Suppressor macrophage treated with lipopolysaccharide for 1 hour (primary cell): ENCODE data around the gene DEPDC4.
"Not testable (repeated sequence)": the region's sequence is repeated elsewhere in the genome, so short reads cannot be mapped to it uniquely, and the experiment has no call there.

Source experiments
- DNase-seq, 3 donors: peaks; one replicate each; pipeline ENCODE4 v3.0.0-alpha.2; 2020 to 2022

DEPDC4 gene

GRCh38 chr12:100263131-100263530, 3.7 kb downstream of the DEPDC4 start:
- DNase-seq: no peak

GRCh38 chr12:100258127-100258526, 8.8 kb downstream of the DEPDC4 start:
- no peak for DNase-seq

GRCh38 chr12:100254876-100255275, 12.0 kb downstream of the DEPDC4 start:
- DNase-seq: no peak

- no peak for DNase-seq
Measured at GRCh38 chr12:100253437-100253836, 13.4 kb downstream of the DEPDC4 start.

- no peak for DNase-seq
Measured at GRCh38 chr12:100251917-100252316, 15.0 kb downstream of the DEPDC4 start.

- DNase-seq: peak; percentile 15 to 31 (median 24)
Measured at GRCh38 chr12:100249941-100250340, 16.9 kb downstream of the DEPDC4 start.

GRCh38 chr12:100248886-100249285, 18.0 kb downstream of the DEPDC4 start:
- DNase-seq: no peak

GRCh38 chr12:100247765-100248164, 19.1 kb downstream of the DEPDC4 start:
- no peak for DNase-seq

- no peak for DNase-seq
Measured at GRCh38 chr12:100243137-100243536, 23.7 kb downstream of the DEPDC4 start.

GRCh38 chr12:100239589-100239988, 27.3 kb downstream of the DEPDC4 start:
- no peak for DNase-seq

GRCh38 chr12:100238801-100239200, 28.1 kb downstream of the DEPDC4 start:
- no peak for DNase-seq

GRCh38 chr12:100234591-100235304, 32.1 kb downstream of the DEPDC4 start:
- DNase-seq: peak; percentile 53 to 71 (median 66)

- DNase-seq: no peak
Measured at GRCh38 chr12:100234166-100234565, 32.7 kb downstream of the DEPDC4 start.

- DNase-seq: not testable (repeated sequence)
Measured at GRCh38 chr12:100231873-100232272, 35.0 kb downstream of the DEPDC4 start.

GRCh38 chr12:100229876-100230275, 37.0 kb downstream of the DEPDC4 start:
- DNase-seq: peak; percentile 18 to 46 (median 32)

- DNase-seq: no peak
Measured at GRCh38 chr12:100229036-100229635, 37.7 kb downstream of the DEPDC4 start.

- DNase-seq: no peak
Measured at GRCh38 chr12:100225491-100225890, 41.4 kb downstream of the DEPDC4 start.

GRCh38 chr12:100222173-100222572, 44.7 kb downstream of the DEPDC4 start:
- DNase-seq: not testable (repeated sequence)

- no peak for DNase-seq
Measured at GRCh38 chr12:100221523-100221922, 45.4 kb downstream of the DEPDC4 start.

GRCh38 chr12:100219328-100220109, 47.4 kb downstream of the DEPDC4 start:
- no peak for DNase-seq

GRCh38 chr12:100216337-100216736, 50.5 kb downstream of the DEPDC4 start:
- DNase-seq: no peak

GRCh38 chr12:100215209-100215608, 51.7 kb downstream of the DEPDC4 start:
- no peak for DNase-seq

GRCh38 chr12:100214518-100214917, 52.4 kb downstream of the DEPDC4 start:
- no peak for DNase-seq
